ENCODE measurements around the gene CHMP2A. TPM values are rescaled to one million over a fixed set of nuclear protein-coding genes. Genes with fewer than 3 reads are reported as not detected.
A peak's percentile ranks its signal among the peaks of the same experiment; 100 is the strongest.

Gene CHMP2A
- total and polyA plus RNA-seq, 4 donors: 58.0 to 107 (median 83.3) TPM

- no peaks in the 10 kb centered on the region for H3K27me3 ChIP-seq (ENCODE audit: control insufficient read depth in 4 of 4, insufficient read depth in 4 of 4, low read length in 3 of 4)
- H3K4me1 ChIP-seq (ENCODE audit: control insufficient read depth in 4 of 4, insufficient read depth in 4 of 4, low read length in 3 of 4): peaks cover 21 to 79% (median 61%) of the 10 kb centered on the region in 4 donors
- no peak for DNase-seq (ENCODE audit: low spot score)
- TF ChIP-seq HNF4A (conservative IDR thresholded peaks at IDR 0.05) (peak; percentile 87), MAX (IDR thresholded peaks at IDR 0.05) (peak; percentile 45), HNF4G (IDR thresholded peaks at IDR 0.05) (peak; percentile 9), TAF1 (conservative IDR thresholded peaks at IDR 0.05) (peak; percentile 28), GABPA (IDR thresholded peaks at IDR 0.05 in 1 of 2, conservative IDR thresholded peaks at IDR 0.05 in 1 of 2) (peak in 1 of 2 donors; percentile 24), FOXA1 (IDR thresholded peaks at IDR 0.05) (no peak), RAD21 (IDR thresholded peaks at IDR 0.05) (no peak), REST (IDR thresholded peaks at IDR 0.05) (peak; percentile 34), FOXA2 (IDR thresholded peaks at IDR 0.05) (no peak), ATF3 (IDR thresholded peaks at IDR 0.05) (peak; percentile 52), RXRA (IDR thresholded peaks at IDR 0.05) (peak; percentile 86 to 88), JUND (IDR thresholded peaks at IDR 0.05) (peak; percentile 73 to 78), YY1 (IDR thresholded peaks at IDR 0.05) (peak; percentile 49), ZBTB33 (IDR thresholded peaks at IDR 0.05) (peak; percentile 53), NR2F2 (IDR thresholded peaks at IDR 0.05) (peak; percentile 93), EGR1 (IDR thresholded peaks at IDR 0.05; ENCODE audit: low read depth in 2 of 2) (no peak), CTCF (IDR thresholded peaks at IDR 0.05; ENCODE audit: low read depth, low read length, missing input control) (no peak), SP1 (IDR thresholded peaks at IDR 0.05) (peak; percentile 85)
- peaks cover 0 to 3% (median 0%) of the 10 kb centered on the region in 4 donors for H3K36me3 ChIP-seq (ENCODE audit: control insufficient read depth in 4 of 4, insufficient read depth in 3 of 4, low read depth in 1 of 4, low read length in 3 of 4)
- peak overlapping the region; percentile 67 to 73 for H3K9ac ChIP-seq (ENCODE audit: low read depth in 1 of 2, low read length in 2 of 2)
- peak overlapping the region; percentile 68 to 82 (median 75) for H3K4me3 ChIP-seq (ENCODE audit: low read depth in 1 of 3, low read length in 3 of 3)
- H3K9me3 ChIP-seq (ENCODE audit: control insufficient read depth in 4 of 4, low read length in 3 of 4): no peaks in the 10 kb centered on the region
- H3K27ac ChIP-seq (ENCODE audit: low read depth in 1 of 2, low read length in 2 of 2): peak overlapping the region; percentile 80 to 86
- WGBS: 30% methylated on average over 8 of the region's 8 CpGs
Measured at GRCh38 chr19:58510084-58510862, 44.6 kb downstream of the CHMP2A start.
